Subcutaneous abdominal adipose tissue (tissue), 5 donors: Measurements from ENCODE around the gene NDUFAF4.
"Not testable (repeated sequence)": the region's sequence is repeated elsewhere in the genome, so short reads cannot be mapped to it uniquely, and the experiment has no call there.

Experiments used
- H3K27ac ChIP-seq: one replicate; pipeline ENCODE4 v1.7.0; 2013; ENCODE audit warnings: low read depth, mild to moderate bottlenecking, inconsistent platforms, low read length, moderate library complexity
- H3K27me3 ChIP-seq, 5 donors: one replicate each; pipeline ENCODE4 v1.7.0; 2013; ENCODE audit warnings: low read length in 5 of 5, inconsistent platforms in 1 of 5; ENCODE audit not compliant: control insufficient read depth in 5 of 5, insufficient read depth in 4 of 5
- H3K36me3 ChIP-seq, 5 donors: one replicate each; pipeline ENCODE4 v1.7.0; 2013; ENCODE audit warnings: low read length in 5 of 5; ENCODE audit not compliant: control insufficient read depth in 5 of 5, insufficient read depth in 5 of 5
- H3K4me1 ChIP-seq, 5 donors: one replicate each; pipeline ENCODE4 v1.7.0; 2013; ENCODE audit warnings: low read length in 5 of 5, mild to moderate bottlenecking in 3 of 5, moderate library complexity in 1 of 5; ENCODE audit not compliant: control insufficient read depth in 5 of 5, insufficient read depth in 5 of 5
- H3K4me3 ChIP-seq, 5 donors: one replicate each; pipeline ENCODE4 v1.7.0; 2013; ENCODE audit warnings: low read length in 5 of 5, low read depth in 1 of 5
- H3K9ac ChIP-seq, 5 donors: one replicate each; pipeline ENCODE4 v1.7.0; 2013; ENCODE audit warnings: low read length in 5 of 5, mild to moderate bottlenecking in 4 of 5, moderate library complexity in 3 of 5
- H3K9me3 ChIP-seq, 5 donors: one replicate each; pipeline ENCODE4 v1.7.0; 2013; ENCODE audit warnings: low read length in 5 of 5; ENCODE audit not compliant: control insufficient read depth in 5 of 5
- donor health status: healthy.
- donor health status: healthy.
- donor health status: healthy.
- donor health status: healthy.
- donor health status: healthy.

NDUFAF4 gene

DNA sequence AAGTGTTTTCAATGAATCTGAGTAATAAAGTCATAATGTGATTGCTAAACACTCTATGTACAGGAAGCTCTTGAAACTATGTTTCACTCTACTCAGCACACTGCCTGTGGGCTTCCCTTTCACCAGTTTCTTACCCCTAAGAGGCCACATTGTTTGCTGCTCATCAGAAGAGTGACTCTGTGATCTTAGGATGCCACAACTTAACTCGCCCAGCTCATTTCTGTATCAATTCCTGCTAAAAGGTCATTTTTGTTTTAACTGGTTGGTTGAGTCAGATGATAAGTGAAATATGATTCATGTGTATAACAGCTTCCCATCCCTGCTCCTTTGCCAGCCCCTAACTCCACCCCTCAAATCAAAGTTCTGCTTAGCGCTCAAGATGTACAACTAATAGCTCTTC is 9.8 kb upstream of the NDUFAF4 start:
- peaks cover 0 to 3% (median 0%) of the 10 kb centered on the region in 5 donors for H3K27me3 ChIP-seq
- no peak overlapping the region for H3K4me3 ChIP-seq
- no peaks in the 10 kb centered on the region for H3K9me3 ChIP-seq
- H3K27ac ChIP-seq, result no peak overlapping the region
- H3K36me3 ChIP-seq, result no peaks in the 10 kb centered on the region
- H3K9ac ChIP-seq, result no peak overlapping the region
- no peaks in the 10 kb centered on the region for H3K4me1 ChIP-seq

- H3K4me1 ChIP-seq, result peaks cover 0 to 29% (median 23%) of the 10 kb centered on the region in 5 donors
- no peaks in the 10 kb centered on the region for H3K9me3 ChIP-seq
- no peak overlapping the region for H3K4me3 ChIP-seq
- H3K27ac ChIP-seq, result no peak overlapping the region
- H3K9ac ChIP-seq, result no peak overlapping the region
- H3K27me3 ChIP-seq, result no peaks in the 10 kb centered on the region
- peaks cover 0 to 4% (median 0%) of the 10 kb centered on the region in 5 donors for H3K36me3 ChIP-seq
These were observed 3.2 kb upstream of the NDUFAF4 start for GRCh38 chr6:96900873-96901272.

GRCh38 chr6:96899451-96899998 is 1.8 kb upstream of the NDUFAF4 start:
- Histone ChIP-seq H3K4me3 (no peak overlapping the region), H3K27ac (peak overlapping the region; percentile 99), H3K36me3 (peaks cover 0 to 11% (median 5%) of the 10 kb centered on the region in 5 donors), H3K27me3 (no peaks in the 10 kb centered on the region), H3K9me3 (no peaks in the 10 kb centered on the region), H3K4me1 (peaks cover 0 to 31% (median 23%) of the 10 kb centered on the region in 5 donors), H3K9ac (peak overlapping the region in 3 of 5 donors; percentile 1 to 97 (median 41))

DNA sequence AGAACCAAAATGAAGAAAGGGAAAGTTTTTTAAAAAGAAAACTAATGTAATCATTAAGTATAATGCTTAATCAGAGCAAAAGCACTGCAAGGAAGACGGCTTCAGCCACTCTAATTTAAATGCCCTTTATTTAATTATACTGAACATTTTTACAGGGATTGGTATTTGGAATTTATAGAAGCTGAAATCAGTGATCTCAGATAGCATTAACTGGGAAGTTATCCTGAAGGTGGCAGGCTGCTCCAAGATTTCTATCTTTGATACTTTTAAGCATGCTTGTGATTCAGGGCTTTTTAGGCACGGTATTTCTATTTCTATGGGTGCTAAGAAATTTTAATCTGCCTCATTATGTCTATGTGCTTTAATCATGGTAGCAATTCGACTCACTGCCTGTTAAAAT is 1.3 kb upstream of the NDUFAF4 start:
- Histone ChIP-seq H3K9ac (peak overlapping the region in 2 of 5 donors; percentile 94 to 97), H3K4me3 (peak overlapping the region in 4 of 5 donors; percentile 82 to 94 (median 87)), H3K36me3 (peaks cover 2 to 16% (median 8%) of the 10 kb centered on the region in 5 donors), H3K4me1 (peaks cover 0 to 31% (median 23%) of the 10 kb centered on the region in 5 donors), H3K9me3 (no peaks in the 10 kb centered on the region), H3K27ac (peak overlapping the region; percentile 99), H3K27me3 (no peaks in the 10 kb centered on the region)

- Histone ChIP-seq H3K27me3 (no peaks in the 10 kb centered on the region), H3K36me3 (peaks cover 2 to 20% (median 12%) of the 10 kb centered on the region in 5 donors), H3K9ac (peak overlapping the region; percentile 89 to 97 (median 92)), H3K4me1 (peaks cover 0 to 31% (median 23%) of the 10 kb centered on the region in 5 donors), H3K4me3 (peak overlapping the region; percentile 82 to 94 (median 89)), H3K9me3 (no peaks in the 10 kb centered on the region), H3K27ac (peak overlapping the region; percentile 99)
These were observed 655 bp upstream of the NDUFAF4 start for GRCh38 chr6:96898241-96898851.

- no peak overlapping the region for H3K9ac ChIP-seq
- H3K27ac ChIP-seq, result no peak overlapping the region
- H3K9me3 ChIP-seq, result no peaks in the 10 kb centered on the region
- no peaks in the 10 kb centered on the region for H3K27me3 ChIP-seq
- H3K4me3 ChIP-seq, result no peak overlapping the region
- H3K4me1 ChIP-seq, result no peaks in the 10 kb centered on the region
- peaks cover 28 to 40% (median 35%) of the 10 kb centered on the region in 5 donors for H3K36me3 ChIP-seq
These were observed 8.5 kb downstream of the NDUFAF4 start for GRCh38 chr6:96889146-96889545.

DNA sequence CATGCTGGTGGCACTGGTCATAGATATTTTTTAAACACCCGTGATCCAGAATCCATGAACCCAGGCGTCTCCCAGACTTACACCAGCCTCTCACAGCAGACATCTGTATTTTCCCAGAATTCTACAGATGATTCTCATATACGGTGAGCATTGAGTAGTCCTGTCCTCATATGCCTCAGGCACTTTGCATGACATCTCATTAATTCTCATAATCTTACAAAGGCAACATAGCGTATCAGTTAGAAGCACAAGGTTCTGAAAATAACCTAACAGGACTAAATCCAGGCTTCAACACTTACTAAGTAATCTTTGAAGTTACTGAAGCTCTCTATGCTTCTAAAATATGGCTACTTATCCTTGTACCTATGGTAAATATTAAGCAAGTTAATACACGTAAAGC is 8.9 kb downstream of the NDUFAF4 start:
- Histone ChIP-seq H3K36me3 (peaks cover 25 to 36% (median 31%) of the 10 kb centered on the region in 5 donors), H3K4me1 (no peaks in the 10 kb centered on the region), H3K4me3 (no peak overlapping the region), H3K9ac (no peak overlapping the region), H3K9me3 (no peaks in the 10 kb centered on the region), H3K27me3 (no peaks in the 10 kb centered on the region), H3K27ac (no peak overlapping the region)

DNA sequence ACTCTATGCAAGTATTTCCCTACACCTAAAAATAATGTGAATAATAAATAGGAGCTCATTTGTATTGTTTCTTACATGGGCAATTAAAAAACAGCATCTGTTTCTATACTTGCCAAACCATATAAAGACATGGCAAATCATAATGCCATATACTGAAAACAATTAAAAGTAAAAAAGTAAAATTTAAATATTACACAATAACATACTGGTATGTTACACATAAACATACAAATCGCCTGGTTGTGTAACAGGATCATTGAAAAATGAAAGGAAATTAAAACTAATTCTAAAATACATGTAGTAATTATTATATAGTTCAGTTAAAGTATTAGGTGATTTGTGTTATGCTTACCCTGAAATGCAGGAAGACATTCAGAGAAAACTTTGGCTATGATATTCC is 11.2 kb downstream of the NDUFAF4 start:
- Histone ChIP-seq H3K4me3 (no peak overlapping the region), H3K27ac (no peak overlapping the region), H3K36me3 (peaks cover 11 to 19% (median 13%) of the 10 kb centered on the region in 5 donors), H3K9ac (no peak overlapping the region), H3K27me3 (no peaks in the 10 kb centered on the region), H3K9me3 (no peaks in the 10 kb centered on the region), H3K4me1 (no peaks in the 10 kb centered on the region)

- H3K27me3 ChIP-seq, H3K4me1 ChIP-seq, H3K9me3 ChIP-seq, H3K9ac ChIP-seq, H3K4me3 ChIP-seq, H3K27ac ChIP-seq, H3K36me3 ChIP-seq: not testable (repeated sequence)
These were observed 12.5 kb downstream of the NDUFAF4 start for GRCh38 chr6:96885187-96885631.

GRCh38 chr6:96878143-96878542 is 19.5 kb downstream of the NDUFAF4 start:
- Histone ChIP-seq H3K4me1 (no peaks in the 10 kb centered on the region), H3K36me3 (no peaks in the 10 kb centered on the region), H3K27ac (no peak overlapping the region), H3K27me3 (no peaks in the 10 kb centered on the region), H3K9me3 (no peaks in the 10 kb centered on the region), H3K9ac (no peak overlapping the region), H3K4me3 (no peak overlapping the region)
